G401.6 (cell line): ENCODE measurements around the gene ACSF2.
A peak's percentile ranks its signal among the peaks of the same experiment; 100 is the strongest.

ENCODE experiments used
- FAIRE-seq: peaks from 2 replicates; lab custom pipeline; 2012; peaks lifted over from hg19 to GRCh38; lab: Jason Lieb, UNC

Gene ACSF2

DNA sequence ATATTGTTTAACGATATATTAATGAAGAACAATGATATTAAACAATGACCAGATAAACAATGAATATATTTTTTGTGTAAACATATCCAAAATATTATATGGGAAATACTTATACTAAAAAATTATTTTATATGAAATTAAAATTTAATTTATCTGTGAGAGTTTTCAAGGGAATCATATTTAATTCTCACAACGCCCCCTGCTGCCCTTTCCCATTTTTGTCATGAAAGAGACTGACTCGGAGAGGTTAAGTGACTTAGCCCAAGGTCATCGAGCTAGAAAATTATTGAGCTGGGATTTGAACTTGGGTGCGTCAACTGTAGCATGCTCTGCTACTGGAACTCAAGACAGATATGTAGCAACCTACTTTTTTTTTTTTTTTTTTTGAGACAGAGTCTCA lies 75.0 kb downstream of the ACSF2 start:
- peak; percentile 21 for FAIRE-seq

GRCh38 chr17:50502301-50502990 lies 76.4 kb downstream of the ACSF2 start:
- no peak for FAIRE-seq

DNA sequence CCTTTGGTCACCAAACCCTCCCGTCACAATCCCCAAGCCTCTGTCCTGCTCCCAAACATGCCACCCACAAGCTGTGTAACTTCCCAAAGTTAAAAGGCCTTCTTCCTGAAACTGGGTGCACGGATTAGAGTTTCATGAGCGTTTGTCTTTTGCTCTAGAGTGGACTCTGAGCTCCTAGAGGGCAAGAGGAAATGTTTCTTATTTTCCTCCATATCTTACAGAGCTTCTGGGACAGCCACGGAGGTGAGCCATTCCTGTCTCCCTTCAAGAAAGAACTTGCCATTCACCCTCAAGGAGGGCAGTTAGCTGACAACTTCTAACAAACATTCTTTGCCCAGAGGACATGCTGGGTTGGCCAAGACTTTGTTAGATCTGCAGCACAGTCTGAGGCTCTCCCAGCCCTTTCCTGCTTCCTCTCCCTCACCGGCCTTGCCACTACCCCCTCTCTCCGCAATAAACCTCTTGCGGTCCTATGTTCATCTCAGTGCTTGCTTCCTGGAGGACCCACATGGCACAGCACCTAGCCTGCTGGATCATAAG lies 79.6 kb downstream of the ACSF2 start:
- no peak for FAIRE-seq

DNA sequence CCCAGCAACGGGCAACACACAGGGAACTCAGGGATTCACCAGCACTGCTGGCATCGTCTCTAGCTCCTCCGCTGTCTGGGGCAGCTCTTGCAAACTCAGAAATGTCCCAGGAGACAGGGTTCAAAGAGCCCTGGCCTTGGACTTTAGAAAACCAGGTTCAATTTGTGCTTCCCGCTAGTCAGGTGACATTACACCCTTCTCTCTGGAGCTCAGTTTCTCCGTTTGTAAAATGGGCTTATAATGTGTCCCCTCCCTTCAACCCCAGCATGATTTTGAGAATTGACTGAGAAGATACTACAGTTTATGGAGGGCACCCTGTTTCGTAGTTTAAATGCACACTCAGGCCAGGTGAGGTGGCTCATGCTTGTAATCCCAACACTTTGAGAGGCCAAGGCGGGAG lies 80.3 kb downstream of the ACSF2 start:
- FAIRE-seq: no peak

DNA sequence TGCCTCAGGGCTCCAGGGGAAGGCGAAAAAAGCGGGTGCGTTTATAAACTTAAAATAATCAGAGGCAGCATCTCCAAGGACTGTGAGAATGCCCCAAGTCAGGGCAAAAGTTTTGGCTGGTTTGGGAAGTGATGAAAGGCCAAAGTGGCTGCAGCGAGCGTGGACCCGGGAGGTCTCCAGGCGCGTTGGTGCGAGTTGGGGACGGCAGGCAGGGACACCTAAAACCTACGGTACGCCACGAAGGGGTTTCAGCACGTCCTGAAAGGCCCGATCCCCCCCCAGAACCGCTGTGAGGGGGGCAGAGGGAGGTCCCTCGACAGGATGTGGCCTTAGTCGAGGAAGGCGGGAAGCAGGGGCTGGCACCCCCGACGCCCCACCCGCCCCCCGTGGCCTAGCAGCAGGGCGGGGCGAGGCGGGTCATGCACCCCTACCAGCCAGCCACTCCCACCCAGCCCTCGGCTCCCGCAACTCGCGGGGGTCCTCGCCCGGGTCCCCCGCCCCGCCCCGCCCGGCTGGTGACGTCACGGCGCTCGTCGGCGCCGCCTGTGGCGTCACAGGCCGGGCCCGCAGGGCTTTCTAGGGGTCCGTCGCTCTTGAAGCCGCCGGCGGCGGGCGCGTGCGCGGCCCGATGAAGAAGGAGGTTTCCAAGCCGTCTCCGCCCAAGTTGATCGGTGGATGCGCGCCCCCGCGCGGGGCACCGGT lies 82.0 kb downstream of the ACSF2 start, which contains the start of gene MYCBPAP:
MYCBPAP (plus strand) TSS at position 569 of the 702 bp plus-strand sequence. CDS start 236 bp downstream, outside the sequence.
- FAIRE-seq: no peak

- FAIRE-seq: no peak
These were observed 82.8 kb downstream of the ACSF2 start for GRCh38 chr17:50508573-50509460.

DNA sequence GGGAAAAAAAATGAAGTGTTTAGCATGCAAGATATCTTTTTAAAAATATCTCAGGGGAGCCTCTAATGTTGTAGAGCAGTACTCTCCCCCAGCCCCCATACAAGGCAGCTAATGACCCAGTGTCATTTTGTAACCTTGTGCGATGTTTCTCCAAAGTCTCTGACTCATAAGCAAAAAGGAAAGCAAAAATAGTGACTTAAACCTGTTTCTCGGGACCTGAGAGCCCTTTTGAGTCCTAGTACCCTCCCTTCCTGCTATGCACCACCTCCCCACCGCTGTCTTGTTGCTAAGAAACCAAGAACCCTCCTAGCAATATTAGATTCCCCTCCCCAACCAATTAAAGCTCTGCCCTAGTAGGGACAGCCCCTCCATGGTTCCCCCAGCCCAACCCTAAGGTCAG lies 85.0 kb downstream of the ACSF2 start:
- no peak for FAIRE-seq

DNA sequence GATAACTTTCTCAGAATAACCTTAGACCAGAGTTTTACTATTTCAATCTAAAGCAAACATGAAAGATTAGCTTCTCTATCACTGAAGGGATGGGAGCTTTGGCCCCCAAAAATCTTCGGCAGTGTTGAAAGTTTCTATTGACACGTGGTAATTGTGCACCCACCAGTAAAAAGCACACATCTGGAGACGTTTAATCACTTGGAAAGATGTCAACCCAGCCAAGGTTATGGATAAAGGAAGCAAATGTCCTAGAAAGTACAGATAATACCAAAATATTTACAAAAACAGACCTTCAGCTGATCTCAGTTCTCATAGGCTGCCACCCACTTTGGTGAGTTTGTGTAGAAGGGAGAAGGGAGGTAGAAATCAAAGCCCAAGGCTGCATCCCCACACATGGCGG lies 87.5 kb downstream of the ACSF2 start:
- FAIRE-seq: no peak

DNA sequence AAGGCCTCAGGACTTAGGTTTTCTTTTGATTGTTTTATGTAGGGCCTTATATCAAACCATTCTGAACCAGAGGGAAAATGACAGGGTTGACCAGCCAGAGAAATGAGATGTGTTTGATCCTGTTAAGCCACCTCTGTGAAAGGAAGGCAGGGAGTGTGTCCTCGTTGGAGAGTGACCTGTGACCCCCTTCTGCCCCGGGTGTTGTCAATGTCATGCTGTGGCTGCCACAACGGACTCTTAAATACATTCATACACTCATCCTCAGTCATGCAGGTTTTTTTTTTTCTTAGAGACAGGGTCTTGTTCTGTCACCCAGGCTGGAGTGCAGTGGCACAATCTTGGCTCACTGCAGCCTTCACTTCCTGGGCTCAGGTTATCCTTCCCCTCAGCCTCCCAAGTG lies 88.4 kb downstream of the ACSF2 start:
- no peak for FAIRE-seq

GRCh38 chr17:50514936-50515702 lies 89.1 kb downstream of the ACSF2 start:
- no peak for FAIRE-seq

- FAIRE-seq: no peak
These were observed 91.0 kb downstream of the ACSF2 start for GRCh38 chr17:50517011-50517410.

DNA sequence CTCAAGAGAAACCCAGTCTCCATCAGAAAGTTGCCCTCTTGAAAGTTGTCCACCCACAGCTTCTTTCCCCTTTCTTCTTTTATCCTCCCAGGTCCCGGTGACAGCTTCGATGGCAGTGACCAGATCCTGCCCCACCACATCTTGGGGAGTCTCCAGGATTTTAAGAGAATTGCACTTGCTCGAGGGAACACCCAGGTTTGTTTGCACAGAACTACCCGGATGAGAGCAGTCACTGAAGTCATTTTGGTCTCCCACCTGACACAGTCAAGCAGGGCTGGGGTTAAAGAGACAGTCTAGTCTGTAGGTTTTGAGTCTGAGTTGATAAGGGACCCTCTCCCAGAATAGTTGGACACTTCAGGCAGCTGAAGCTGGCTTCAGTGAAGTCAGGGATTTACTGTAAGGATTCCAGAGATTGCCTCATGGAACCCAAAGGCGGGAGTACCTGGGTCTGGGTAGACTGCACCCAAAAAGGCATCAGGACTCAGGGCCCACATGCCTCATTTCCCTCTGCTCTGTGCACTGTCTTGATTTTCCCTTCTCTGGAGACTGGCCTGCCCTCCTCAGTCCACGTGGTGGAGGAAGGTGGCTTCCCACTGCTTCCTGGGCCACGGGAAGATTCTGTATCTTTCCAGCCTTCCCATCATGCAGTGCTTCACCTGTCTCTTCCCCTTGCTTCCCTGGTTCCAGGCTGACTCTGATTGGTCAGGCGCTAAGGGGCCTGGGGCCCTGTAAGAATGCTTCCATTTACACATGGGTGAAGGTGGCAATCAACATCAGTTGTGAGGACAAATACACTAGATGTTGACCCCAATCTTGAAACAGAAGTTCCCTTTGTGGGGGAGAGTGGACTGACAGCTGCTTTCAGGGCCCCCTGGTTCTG lies 91.7 kb downstream of the ACSF2 start:
- no peak for FAIRE-seq

DNA sequence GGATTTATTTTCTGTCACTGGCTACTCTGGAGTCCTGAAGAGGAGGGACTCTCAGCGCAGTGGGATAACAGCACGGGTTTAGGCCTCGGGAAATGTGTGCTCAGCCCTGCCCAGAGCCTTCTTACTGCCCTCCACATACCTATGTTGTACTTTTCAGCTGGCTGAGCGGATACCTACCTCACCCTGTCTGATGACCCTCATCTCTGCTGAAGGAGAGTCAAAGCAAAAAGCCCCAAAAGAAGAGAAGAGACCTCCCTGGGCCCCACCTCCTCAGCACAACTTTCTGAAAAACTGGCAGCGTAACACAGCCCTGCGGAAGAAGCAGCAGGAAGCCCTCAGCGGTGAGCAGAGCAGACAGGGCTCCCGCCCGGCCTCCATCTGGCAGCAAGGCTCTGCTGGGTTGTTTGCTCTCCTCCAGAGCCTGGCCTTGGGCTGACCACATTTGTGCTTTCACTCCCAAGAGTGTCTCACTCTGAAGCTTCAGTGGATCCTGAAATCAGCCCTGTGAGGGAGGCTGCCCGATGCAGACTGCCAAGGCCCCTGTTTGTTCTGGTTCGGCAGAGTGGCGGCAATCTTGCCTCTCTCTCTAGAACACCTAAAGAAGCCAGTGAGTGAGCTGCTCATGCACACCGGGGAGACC lies 92.5 kb downstream of the ACSF2 start:
- no peak for FAIRE-seq

DNA sequence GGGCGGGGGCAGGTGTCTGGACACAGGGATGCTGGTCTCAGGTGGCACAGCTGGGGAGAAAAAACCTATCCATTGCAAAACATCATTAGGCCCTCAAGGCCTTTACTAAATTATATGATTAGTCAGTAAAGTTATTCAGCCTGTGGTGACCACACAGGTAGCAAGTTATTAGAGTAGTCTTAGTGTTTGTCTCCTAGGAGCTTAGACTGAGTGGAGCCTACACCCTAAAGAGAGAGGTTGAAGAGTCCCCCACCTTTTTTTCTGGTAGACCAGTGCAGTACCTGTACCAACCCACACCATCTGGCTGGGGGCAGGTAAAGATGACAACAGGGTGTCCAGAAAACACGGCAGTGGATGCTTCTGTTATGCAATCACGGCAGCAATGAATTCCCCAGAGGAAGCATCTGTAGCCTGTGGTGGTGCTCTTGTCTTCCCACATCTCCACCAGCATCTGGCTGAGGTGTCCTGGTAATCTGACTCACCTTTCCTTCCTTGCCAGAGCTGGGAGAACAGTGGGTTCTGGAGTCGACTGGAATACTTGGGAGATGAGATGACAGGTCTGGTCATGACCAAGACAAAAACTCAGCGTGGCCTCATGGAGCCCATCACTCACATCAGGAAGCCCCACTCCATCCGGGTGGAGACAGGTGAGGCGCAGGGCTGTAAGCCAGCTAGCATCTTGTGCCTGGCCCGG lies 93.3 kb downstream of the ACSF2 start:
- no peak for FAIRE-seq

GRCh38 chr17:50520483-50520882 lies 94.5 kb downstream of the ACSF2 start:
- FAIRE-seq: no peak

DNA sequence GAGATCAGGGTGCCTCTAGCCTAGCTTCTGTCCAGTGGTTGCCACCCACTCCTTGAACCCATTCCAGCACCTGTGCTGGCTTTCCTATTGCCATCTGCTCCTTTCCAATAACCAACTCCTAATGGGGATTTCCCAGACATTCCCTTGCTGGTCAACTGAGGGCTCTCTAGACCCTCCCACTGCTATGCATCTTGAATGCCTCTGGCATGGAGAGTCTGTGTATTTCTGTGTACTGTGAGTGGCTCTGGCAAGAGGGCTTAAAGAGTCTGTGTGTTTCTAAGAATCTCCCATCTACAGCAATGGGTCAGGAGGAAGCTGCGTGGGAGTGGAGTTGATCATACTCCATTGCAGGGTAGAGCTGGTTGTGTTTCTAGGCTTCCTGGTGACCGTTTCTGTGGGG lies 95.5 kb downstream of the ACSF2 start:
- no peak for FAIRE-seq

DNA sequence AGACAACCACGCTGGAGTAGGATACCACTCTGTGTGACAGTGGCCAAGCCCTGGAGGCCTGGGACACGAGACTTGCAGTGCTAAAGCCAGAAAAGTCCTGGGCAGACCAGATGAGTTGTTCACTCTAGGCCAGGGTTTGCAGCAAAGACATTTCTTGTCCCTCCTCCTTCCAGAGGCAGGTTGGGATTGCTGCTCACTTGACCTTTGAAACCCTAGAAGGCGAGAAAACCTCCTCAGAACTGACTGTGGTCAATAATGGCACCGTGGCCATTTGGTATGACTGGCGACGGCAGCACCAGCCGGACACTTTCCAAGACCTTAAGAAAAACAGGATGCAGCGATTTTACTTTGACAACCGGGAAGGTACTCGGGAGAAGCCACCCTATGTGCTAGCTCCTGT lies 96.7 kb downstream of the ACSF2 start:
- no peak for FAIRE-seq

DNA sequence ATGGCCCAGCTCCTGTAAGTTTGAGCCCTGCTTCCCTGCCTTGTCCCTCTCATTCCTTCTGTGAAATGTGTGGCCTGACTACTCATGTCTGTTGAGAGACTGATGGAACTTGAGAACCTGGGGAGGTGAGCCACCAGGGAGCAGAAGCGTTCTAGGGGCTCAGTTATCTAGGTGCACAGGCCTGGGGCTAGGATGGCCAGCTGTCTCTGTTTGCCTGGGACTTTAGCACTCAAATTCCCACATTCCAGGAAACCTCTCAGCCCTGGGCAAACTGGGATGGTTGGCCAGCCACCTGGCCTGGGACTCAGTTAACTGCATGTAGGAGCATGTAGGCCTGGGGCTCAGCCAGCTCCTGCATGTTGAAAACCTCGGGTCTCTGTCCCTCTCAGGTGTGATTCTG lies 97.2 kb downstream of the ACSF2 start:
- FAIRE-seq: no peak
